Activated CD8-positive, alpha-beta memory T cell treated with anti-CD3 and anti-CD28 coated beads for 1 hour (primary cell): ENCODE data around the gene REM1.
"Not testable (repeated sequence)": the region's sequence is repeated elsewhere in the genome, so short reads cannot be mapped to it uniquely, and the experiment has no call there.

Experiments used
- DNase-seq, 2 donors: peaks; one replicate each; pipeline ENCODE4 v3.0.0-alpha.2; 2020; ENCODE audit warnings: low read depth in 1 of 2; ENCODE audit errors: extremely low read depth in 1 of 2

The REM1 gene

DNA sequence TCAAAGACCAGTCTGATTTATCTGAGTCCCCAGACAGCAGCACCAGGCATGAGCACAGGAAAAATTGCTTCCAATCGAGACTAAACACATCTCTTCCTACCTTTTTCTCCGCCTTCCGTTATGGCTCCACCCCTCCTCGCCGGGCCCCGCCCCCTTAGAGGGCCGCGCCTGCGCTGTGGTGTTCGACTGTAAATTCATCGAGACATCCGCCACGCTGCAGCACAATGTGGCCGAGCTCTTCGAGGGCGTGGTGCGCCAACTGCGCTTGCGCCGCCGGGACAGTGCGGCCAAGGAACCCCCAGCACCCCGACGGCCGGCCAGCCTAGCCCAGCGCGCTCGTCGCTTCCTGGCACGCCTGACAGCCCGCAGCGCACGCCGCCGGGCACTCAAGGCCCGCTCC lies 8.9 kb downstream of the REM1 start:
- no peak for DNase-seq

DNA sequence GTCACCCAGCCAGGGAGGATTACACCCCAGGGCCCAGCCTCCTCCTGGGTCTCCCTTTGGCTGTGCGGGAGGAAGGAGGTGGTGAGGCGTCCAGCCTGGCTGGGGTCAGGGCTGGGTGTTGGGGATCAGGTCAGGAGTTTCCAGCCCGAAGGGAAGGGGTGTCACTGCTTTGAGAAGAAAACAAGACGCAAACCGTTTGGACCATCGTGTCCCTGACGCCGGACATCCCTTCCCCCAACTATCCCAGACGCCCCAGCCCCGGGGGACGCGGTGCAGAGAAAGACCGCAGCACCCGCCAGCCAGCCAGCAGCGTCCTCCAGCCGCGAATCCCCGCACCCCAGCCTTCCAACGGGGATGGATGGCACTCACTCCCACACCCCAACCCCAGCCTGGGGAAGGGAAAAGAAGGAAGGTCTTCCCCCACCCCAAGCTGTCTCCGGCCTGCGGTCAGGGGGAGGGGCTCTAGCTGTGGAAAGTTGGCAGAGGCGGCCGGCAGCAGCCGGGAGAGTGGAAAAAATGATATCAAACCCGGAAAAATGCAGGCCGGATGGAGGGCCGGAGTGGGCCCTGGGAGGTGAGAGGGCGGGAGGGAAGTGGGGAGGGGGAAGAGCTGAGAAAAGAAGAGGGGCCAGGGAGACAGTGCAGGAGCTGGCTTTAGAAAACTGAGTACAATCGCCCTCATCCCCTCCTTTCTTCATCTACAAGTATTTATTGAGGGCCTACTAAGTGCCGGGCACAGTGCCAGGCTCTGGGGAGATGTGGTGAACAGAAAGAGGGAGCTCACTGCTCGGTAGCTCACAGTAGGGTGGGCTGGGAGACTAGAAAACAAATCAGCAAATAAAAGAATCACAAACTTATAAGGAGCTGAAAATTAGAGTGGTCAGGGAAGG lies 10.6 kb downstream of the REM1 start:
- DNase-seq = no peak

- DNase-seq = no peak
These were observed 13.0 kb downstream of the REM1 start for GRCh38 chr20:31488115-31488514.

DNA sequence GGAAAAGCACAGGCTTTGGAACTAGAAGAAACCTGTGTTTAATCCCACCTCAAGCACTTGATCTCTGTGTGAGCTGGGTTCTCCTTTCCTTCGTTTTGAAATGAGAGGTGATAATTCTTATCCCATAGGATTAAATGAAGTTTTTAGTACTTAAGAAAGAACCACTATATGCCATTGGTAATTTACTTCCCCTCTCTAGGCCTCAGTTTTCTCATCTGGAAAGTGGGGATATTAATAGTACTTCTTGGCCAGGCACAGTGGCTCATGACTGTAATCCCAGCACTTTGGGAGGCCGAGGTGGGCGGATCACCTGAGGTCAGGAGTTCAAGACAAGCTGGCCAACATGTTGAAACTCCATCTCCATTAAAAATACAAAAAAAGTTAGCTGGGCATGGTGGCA lies 14.1 kb downstream of the REM1 start:
- DNase-seq = no peak

- no peak for DNase-seq
These were observed 15.7 kb downstream of the REM1 start for GRCh38 chr20:31490752-31491151.

DNA sequence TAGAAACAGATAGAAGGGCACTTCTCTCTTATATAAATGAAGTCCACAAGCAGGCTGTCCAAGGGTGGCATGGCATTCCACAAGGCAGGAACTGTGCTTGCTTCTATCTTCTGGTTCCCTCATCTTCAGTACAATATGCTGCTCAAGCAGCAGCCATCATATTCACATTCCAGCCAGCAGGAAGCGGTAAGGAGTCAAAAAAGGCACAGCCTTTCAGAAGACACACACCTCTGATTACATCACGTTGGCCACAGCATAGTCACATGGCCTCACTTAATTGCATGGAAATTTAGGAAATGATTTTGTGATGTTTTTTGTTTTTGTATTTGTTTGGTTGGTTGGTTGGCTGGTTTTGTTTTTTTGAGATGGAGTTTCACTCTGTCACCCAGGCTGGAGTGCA lies 19.0 kb downstream of the REM1 start:
- DNase-seq = no peak

DNA sequence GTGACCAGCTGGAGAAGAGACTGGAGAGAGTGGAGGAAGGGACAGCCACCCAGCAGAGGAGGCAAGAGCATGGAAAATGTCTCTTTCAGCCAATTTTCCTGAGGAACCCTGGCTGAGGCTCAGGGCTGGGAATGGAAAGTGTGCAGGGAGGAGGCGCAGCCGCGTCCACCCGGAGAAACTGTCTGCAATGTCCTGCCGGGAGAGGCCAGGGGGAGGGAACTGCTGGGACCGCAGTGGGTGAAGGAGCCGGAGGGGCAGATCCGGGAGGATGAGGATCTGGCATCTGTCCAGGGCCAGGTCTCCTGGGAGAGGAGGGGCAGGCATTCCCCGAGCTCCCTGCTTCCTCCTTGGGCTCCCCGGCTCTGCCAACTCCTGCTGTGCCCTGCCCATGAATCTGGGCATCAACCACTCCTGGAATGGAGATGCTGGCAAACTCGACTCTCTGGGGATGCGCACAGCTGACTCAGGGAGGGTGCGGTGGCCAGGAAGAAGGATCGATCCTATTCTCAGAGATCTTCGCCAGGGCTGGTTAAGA lies 21.7 kb downstream of the REM1 start:
- no peak for DNase-seq

- DNase-seq = no peak
These were observed 22.9 kb downstream of the REM1 start for GRCh38 chr20:31497838-31498540.

- no peak for DNase-seq
These were observed 25.4 kb downstream of the REM1 start for GRCh38 chr20:31500527-31500926.

GRCh38 chr20:31502884-31503673 lies 28.0 kb downstream of the REM1 start:
- DNase-seq = peak; percentile 40 to 65

DNA sequence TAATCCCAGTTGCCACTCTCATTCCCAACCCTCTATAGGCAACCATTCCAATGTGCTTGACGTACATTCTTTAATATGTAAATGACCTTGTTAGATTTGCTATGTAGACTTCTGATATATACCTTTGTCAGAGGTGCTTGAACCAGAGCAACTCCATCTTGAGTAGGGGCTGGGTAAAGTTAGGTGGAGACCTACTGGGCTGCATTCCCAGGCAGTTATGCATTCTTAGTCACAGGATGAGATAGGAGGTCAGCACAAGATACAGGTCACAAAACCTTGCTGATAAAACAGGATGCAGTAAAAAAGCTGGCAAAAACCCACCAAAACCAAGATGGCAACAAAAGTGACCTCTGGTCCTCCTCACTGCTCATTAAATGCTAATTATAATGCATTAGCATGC lies 30.8 kb downstream of the REM1 start:
- DNase-seq = no peak

DNA sequence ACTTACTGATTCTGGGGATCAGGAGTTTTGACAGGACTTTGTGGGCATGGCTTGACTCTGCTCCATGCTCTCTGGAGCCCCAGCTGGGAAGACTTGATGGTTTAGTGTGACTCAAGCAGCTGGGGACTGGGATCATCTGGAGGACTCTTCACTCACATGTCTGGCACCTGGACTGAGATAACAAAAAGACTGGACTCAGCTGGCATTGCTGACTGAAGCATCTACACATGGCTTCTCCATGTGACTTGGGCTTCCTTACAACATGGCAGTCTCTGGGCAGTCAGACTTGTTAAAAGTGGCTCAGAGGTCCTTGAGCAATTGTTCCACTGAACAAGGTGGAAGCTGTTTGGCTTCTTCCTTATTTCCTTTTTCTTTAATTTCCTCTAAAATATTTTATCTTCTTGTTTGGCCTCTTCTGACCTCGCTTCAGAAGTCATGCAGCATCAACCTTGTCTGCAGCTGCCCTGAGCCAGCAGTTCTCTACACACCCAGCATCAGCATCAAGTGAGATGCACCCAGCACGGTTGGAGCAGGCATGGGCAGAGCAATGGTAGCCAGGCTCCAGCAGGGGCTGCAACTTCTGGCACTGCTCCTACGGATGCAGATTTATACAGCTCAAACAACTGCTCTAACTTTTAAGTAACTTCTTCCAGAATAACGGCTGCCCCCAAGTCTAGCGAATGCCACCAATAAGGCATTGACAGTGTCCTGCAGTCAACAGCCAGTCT lies 33.6 kb downstream of the REM1 start:
- no peak for DNase-seq

- peak; percentile 62 to 84 for DNase-seq
These were observed 39.3 kb downstream of the REM1 start, which contains the start of gene HM13 for GRCh38 chr20:31514154-31515071. TSS of gene HM13 (plus strand) at chr20:31514442. CDS start at chr20:31514552, 110 bp downstream.

GRCh38 chr20:31515072-31515774 lies 40.1 kb downstream of the REM1 start:
- no peak for DNase-seq

GRCh38 chr20:31515775-31516107 lies 40.7 kb downstream of the REM1 start:
- DNase-seq = no peak

GRCh38 chr20:31516166-31516565 lies 41.1 kb downstream of the REM1 start:
- no peak for DNase-seq

DNA sequence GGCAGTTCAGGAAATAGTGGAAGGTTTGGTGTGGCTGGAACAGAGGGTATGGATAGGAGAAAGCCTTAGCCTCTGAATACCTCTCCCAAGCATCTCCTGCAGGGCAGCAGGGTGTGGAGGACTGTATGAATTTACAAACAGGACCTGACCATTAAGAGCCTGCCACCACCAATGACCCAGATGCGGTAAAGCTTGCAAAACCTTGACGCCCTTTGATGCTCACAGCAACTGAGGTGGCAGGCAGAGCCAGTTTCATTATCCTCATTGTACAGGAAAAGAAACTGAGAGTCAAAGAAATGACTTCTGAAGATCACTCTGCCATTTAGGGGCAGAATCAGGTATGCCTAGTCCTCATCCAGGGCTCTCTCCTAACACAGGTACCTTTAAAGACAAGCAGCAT lies 41.6 kb downstream of the REM1 start:
- DNase-seq = no peak

GRCh38 chr20:31517373-31517772 lies 42.3 kb downstream of the REM1 start:
- no peak for DNase-seq

DNA sequence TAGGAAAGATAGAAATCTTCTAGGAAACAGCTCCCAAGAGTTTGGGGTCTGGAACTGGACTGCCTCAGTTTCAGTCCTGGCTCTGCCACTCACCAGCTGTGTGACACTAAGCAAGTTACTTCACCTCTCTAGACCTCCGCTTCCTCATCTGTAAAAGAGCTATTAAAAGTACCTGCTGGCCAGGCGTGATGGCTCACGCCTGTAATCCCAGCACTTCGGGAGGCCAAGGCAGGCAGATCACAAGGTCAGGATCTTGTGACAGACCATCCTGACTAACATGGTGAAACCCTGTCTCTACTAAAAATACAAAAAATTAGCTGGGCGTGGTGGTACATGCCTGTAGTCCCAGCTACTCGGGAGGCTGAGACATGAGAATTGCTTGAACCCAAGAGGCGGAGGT lies 46.2 kb downstream of the REM1 start:
- DNase-seq = not testable (repeated sequence)
